ENCODE results near the gene TCERG1L. TPM values are rescaled to one million over a fixed set of nuclear protein-coding genes. Genes with fewer than 3 reads are reported as not detected.

TCERG1L gene
- total RNA-seq, 1 donor from 2014 or later: 3.5 TPM

DNA sequence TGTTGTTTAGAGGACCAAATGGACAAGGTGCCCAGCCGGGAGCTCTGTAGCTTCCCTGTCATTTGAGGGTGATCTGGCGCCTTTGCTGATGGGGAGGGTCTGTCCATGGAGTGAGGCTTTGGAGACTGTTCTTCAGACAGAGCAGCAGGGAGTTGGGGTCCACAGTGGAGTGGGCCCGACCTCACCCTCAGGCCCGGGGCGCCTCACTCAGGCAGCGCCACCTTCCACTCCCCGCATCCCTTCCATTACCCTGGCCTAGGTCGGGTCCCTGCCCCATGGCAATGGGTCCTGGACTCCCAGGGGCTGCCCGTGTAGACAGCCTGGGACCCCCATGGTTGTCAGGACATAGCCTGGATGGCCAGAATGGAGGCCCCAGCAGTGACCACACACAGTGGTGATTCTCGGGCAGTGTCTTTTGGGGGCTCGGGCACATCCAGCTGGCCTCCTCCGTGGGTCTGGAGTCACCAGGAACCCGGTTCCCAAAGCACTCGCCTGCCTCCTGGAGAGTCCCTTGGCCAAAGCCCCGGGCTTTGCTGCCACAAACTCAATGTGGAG lies 38.5 kb downstream of the TCERG1L start:
- Mint-ChIP-seq H3K4me1 (ENCODE audit: low read depth, unreplicated experiment) (no peaks in the 10 kb centered on the region), H3K4me3 (ENCODE audit: unreplicated experiment) (no peak overlapping the region), H3K27ac (ENCODE audit: unreplicated experiment) (no peak overlapping the region), H3K9me3 (ENCODE audit: unreplicated experiment) (peaks cover 9% of the 10 kb centered on the region), H3K27me3 (ENCODE audit: low read depth, unreplicated experiment) (peaks cover 3% of the 10 kb centered on the region), H3K36me3 (ENCODE audit: low read depth, unreplicated experiment) (peaks cover 2% of the 10 kb centered on the region)
- no peak for TF ChIP-seq EZH2 (IDR thresholded peaks at IDR 0.05; ENCODE audit: insufficient read depth, low read length)
- TF ChIP-seq, protein P1, sequence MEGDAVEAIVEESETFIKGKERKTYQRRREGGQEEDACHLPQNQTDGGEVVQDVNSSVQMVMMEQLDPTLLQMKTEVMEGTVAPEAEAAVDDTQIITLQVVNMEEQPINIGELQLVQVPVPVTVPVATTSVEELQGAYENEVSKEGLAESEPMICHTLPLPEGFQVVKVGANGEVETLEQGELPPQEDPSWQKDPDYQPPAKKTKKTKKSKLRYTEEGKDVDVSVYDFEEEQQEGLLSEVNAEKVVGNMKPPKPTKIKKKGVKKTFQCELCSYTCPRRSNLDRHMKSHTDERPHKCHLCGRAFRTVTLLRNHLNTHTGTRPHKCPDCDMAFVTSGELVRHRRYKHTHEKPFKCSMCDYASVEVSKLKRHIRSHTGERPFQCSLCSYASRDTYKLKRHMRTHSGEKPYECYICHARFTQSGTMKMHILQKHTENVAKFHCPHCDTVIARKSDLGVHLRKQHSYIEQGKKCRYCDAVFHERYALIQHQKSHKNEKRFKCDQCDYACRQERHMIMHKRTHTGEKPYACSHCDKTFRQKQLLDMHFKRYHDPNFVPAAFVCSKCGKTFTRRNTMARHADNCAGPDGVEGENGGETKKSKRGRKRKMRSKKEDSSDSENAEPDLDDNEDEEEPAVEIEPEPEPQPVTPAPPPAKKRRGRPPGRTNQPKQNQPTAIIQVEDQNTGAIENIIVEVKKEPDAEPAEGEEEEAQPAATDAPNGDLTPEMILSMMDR (IDR thresholded peaks at IDR 0.05; ENCODE audit: insufficient read depth, low read depth, low read length): no peak
- Histone ChIP-seq H3K4me2 (ENCODE audit: low read length) (no peak overlapping the region), H3K4me1 (ENCODE audit: insufficient read depth, low read length) (no peaks in the 10 kb centered on the region), H3K27ac (ENCODE audit: low read depth, low read length) (no peak overlapping the region), H4K20me1 (ENCODE audit: insufficient read depth, low read length) (no peaks in the 10 kb centered on the region), H3K9me3 (ENCODE audit: insufficient read depth, low read depth, low read length) (peaks cover 11% of the 10 kb centered on the region), H3K4me3 (ENCODE audit: insufficient read depth, low read depth, low read length) (no peak overlapping the region), H2AFZ (ENCODE audit: low read depth, low read length) (no peak overlapping the region), H3K36me3 (ENCODE audit: insufficient read depth, low read length) (no peaks in the 10 kb centered on the region), H3K27me3 (ENCODE audit: insufficient read depth, low read length) (no peaks in the 10 kb centered on the region), H3K79me2 (ENCODE audit: insufficient read depth, low read length) (no peaks in the 10 kb centered on the region), H3K9ac (ENCODE audit: low read length) (no peak overlapping the region)
- DNase-seq (ENCODE audit: low read depth) (no peak), FAIRE-seq (no peak)

DNA sequence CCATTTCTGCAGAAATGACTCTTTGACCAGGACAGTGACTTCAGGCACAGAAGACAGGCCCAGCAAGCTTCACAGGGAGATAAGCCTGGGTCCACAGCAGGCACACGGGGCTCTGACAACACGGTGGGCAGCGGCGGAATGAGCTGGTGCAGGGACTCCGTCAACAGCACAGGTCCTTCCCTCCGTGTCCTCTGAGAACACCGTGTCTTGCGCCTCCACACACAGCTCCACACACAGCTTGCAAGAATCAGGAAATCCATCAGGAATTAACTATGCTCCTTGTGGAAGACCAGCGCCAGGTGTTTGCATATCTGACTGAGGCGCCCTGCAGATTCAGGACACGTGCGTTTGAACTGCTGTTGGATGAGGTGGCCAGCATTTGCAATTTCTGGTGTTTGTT lies 39.6 kb downstream of the TCERG1L start:
- Histone ChIP-seq H3K4me3 (ENCODE audit: insufficient read depth, low read depth, low read length) (no peak overlapping the region), H4K20me1 (ENCODE audit: insufficient read depth, low read length) (no peaks in the 10 kb centered on the region), H3K9ac (ENCODE audit: low read length) (no peak overlapping the region), H3K4me1 (ENCODE audit: insufficient read depth, low read length) (no peaks in the 10 kb centered on the region), H3K27me3 (ENCODE audit: insufficient read depth, low read length) (no peaks in the 10 kb centered on the region), H3K4me2 (ENCODE audit: low read length) (no peak overlapping the region), H2AFZ (ENCODE audit: low read depth, low read length) (no peak overlapping the region), H3K79me2 (ENCODE audit: insufficient read depth, low read length) (no peaks in the 10 kb centered on the region), H3K27ac (ENCODE audit: low read depth, low read length) (no peak overlapping the region), H3K36me3 (ENCODE audit: insufficient read depth, low read length) (no peaks in the 10 kb centered on the region), H3K9me3 (ENCODE audit: insufficient read depth, low read depth, low read length) (peaks cover 10% of the 10 kb centered on the region)
- H3K9me3 Mint-ChIP-seq (ENCODE audit: unreplicated experiment): peaks cover 9% of the 10 kb centered on the region
- FAIRE-seq (no peak), DNase-seq (ENCODE audit: low read depth) (no peak)
- H3K4me3 Mint-ChIP-seq (ENCODE audit: unreplicated experiment): no peak overlapping the region
- peaks cover 2% of the 10 kb centered on the region for H3K36me3 Mint-ChIP-seq (ENCODE audit: low read depth, unreplicated experiment)
- no peak for TF ChIP-seq EZH2 (IDR thresholded peaks at IDR 0.05; ENCODE audit: insufficient read depth, low read length)
- TF ChIP-seq, protein P1 (IDR thresholded peaks at IDR 0.05; ENCODE audit: insufficient read depth, low read depth, low read length): no peak
- no peaks in the 10 kb centered on the region for H3K4me1 Mint-ChIP-seq (ENCODE audit: low read depth, unreplicated experiment)
- no peak overlapping the region for H3K27ac Mint-ChIP-seq (ENCODE audit: unreplicated experiment)
- peaks cover 3% of the 10 kb centered on the region for H3K27me3 Mint-ChIP-seq (ENCODE audit: low read depth, unreplicated experiment)

DNA sequence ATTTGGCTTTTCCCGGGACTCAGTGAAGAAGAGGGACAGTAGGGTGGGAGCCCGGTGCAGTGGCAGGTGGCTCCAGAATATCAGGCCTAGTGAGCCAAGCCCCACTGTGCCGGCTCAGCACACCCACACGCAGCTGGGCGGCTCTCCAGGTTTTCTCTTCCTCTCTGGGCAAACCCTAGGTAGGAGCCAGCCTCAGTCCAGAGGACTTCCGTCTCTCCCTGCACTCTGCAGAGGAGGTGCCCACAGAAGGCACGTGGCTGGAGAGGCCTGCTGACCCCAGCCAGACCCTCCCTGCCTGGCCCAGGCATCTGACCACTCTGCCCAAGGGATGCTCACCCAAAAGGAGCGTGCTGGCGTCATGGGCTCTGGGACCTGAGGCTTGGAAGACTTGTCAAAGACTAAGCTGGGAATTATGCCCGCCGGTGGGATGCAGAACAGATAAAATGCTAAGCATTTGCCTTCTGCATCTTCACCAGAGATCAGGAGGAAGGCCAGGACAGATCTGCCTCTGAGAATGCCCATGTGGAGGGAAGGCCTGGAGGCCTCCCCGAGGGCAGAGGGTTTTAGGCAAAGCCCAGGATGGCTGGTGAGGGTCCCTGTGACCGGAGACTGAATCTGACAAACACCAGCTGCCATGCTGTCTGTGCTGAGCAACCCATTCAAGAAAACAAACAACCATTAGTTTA lies 40.2 kb downstream of the TCERG1L start:
- no peak for DNase-seq (ENCODE audit: low read depth)
- no peak overlapping the region for H3K4me2 ChIP-seq (ENCODE audit: low read length)
- H3K79me2 ChIP-seq (ENCODE audit: insufficient read depth, low read length): no peaks in the 10 kb centered on the region

More for the DNA sequence above, 40.2 kb downstream of the TCERG1L start:
- Histone ChIP-seq H3K9ac (ENCODE audit: low read length) (no peak overlapping the region), H3K4me1 (ENCODE audit: insufficient read depth, low read length) (no peaks in the 10 kb centered on the region), H3K27me3 (ENCODE audit: insufficient read depth, low read length) (no peaks in the 10 kb centered on the region), H3K4me3 (ENCODE audit: insufficient read depth, low read depth, low read length) (no peak overlapping the region), H3K36me3 (ENCODE audit: insufficient read depth, low read length) (no peaks in the 10 kb centered on the region), H3K9me3 (ENCODE audit: insufficient read depth, low read depth, low read length) (peaks cover 10% of the 10 kb centered on the region), H4K20me1 (ENCODE audit: insufficient read depth, low read length) (no peaks in the 10 kb centered on the region), H3K27ac (ENCODE audit: low read depth, low read length) (no peak overlapping the region), H2AFZ (ENCODE audit: low read depth, low read length) (no peak overlapping the region)
- Mint-ChIP-seq H3K4me1 (ENCODE audit: low read depth, unreplicated experiment) (no peaks in the 10 kb centered on the region), H3K27me3 (ENCODE audit: low read depth, unreplicated experiment) (peaks cover 3% of the 10 kb centered on the region), H3K9me3 (ENCODE audit: unreplicated experiment) (peaks cover 9% of the 10 kb centered on the region), H3K36me3 (ENCODE audit: low read depth, unreplicated experiment) (peaks cover 2% of the 10 kb centered on the region), H3K27ac (ENCODE audit: unreplicated experiment) (no peak overlapping the region), H3K4me3 (ENCODE audit: unreplicated experiment) (no peak overlapping the region)
- FAIRE-seq: no peak
- TF ChIP-seq, protein P1 (IDR thresholded peaks at IDR 0.05; ENCODE audit: insufficient read depth, low read depth, low read length): no peak
- no peak for TF ChIP-seq EZH2 (IDR thresholded peaks at IDR 0.05; ENCODE audit: insufficient read depth, low read length)
